Activated T-helper 1 cell treated with anti-CD3 and anti-CD28 coated beads, Interleukin-12 subunit alpha, Interleukin-12 subunit beta, Interleukin-2, Interleukin-4 antibody, amounts not matched to agents 30 ng/mL and 10 ng/mL and 1 ng/mL, durations not matched to agents 14 hours and 24 hours and 36 hours (primary cell): ENCODE measurements around the gene CROCC2. TPM values are rescaled to one million over a fixed set of nuclear protein-coding genes. Genes with fewer than 3 reads are reported as not detected.
"Not testable (repeated sequence)": the region's sequence is repeated elsewhere in the genome, so short reads cannot be mapped to it uniquely, and the experiment has no call there.

ENCODE experiments used
- DNase-seq: peaks from one replicate; pipeline ENCODE4 v3.0.0; 2021; ENCODE audit warnings: low spot score
- H3K27ac Mint-ChIP-seq: one replicate; pipeline ENCODE4 v1.8.0; 2021; ENCODE audit warnings: mild to moderate bottlenecking, mixed read lengths
- H3K27me3 Mint-ChIP-seq: one replicate; pipeline ENCODE4 v1.8.0; 2022; ENCODE audit warnings: mild to moderate bottlenecking, moderate library complexity, mixed read lengths; ENCODE audit not compliant: insufficient read depth
- H3K36me3 Mint-ChIP-seq: one replicate; pipeline ENCODE4 v1.8.0; 2021; ENCODE audit warnings: low read depth, mixed read lengths
- H3K4me1 Mint-ChIP-seq: one replicate; pipeline ENCODE4 v1.8.0; 2021; ENCODE audit warnings: low read depth, mixed read lengths
- H3K4me3 Mint-ChIP-seq: one replicate; pipeline ENCODE4 v1.8.0; 2021; ENCODE audit warnings: mild to moderate bottlenecking, moderate library complexity, mixed read lengths
- H3K9me3 Mint-ChIP-seq: one replicate; pipeline ENCODE4 v1.8.0; 2021; ENCODE audit warnings: mixed read lengths
- intact Hi-C: fragments of 100-400 bp; cut with micrococcal nuclease; formaldehyde crosslinking; loops from one replicate; pipeline ENCODE4 v1.15.1; 2024
- total RNA-seq: library from RNA; stranded (reverse); gene quantifications from 2 replicates; pipeline ENCODE4 v1.2.3, GENCODE V29; 2022

Gene CROCC2
- total RNA-seq, 1 donor from 2014 or later: not detected

GRCh38 chr2:240970104-240970503 lies 64.0 kb downstream of the CROCC2 start:
- Mint-ChIP-seq H3K27ac (no peak overlapping the region), H3K36me3 (no peaks in the 10 kb centered on the region), H3K27me3 (no peaks in the 10 kb centered on the region), H3K9me3 (no peaks in the 10 kb centered on the region), H3K4me1 (peaks cover 26% of the 10 kb centered on the region), H3K4me3 (no peak overlapping the region)
- DNase-seq: no peak
- intact Hi-C loops: no loop called here

DNA sequence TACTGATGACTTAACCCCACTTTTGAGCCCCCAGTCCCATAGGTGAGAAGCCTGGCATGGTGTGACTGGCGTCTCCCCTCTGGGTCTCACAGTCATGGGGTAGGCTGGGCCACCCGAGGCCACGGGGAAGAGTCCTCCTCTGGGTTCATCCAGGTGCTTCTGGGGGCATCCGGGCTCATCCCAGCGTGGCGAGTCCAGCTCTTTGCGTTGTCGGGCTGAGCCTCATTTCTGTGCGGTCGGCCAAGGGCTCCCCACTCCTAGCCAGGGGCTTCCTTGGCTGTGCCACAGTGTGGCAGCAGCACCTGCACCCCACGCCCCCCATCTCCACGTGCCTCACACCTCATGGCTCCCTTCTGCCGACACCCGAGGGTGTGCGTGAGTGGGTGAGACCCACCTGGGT lies 64.7 kb downstream of the CROCC2 start:
- DNase-seq: no peak
- H3K36me3 Mint-ChIP-seq: no peaks in the 10 kb centered on the region
- no peaks in the 10 kb centered on the region for H3K9me3 Mint-ChIP-seq
- no peak overlapping the region for H3K27ac Mint-ChIP-seq
- H3K4me1 Mint-ChIP-seq: peaks cover 30% of the 10 kb centered on the region
- H3K27me3 Mint-ChIP-seq: no peaks in the 10 kb centered on the region
- intact Hi-C loops: no loop called here
- H3K4me3 Mint-ChIP-seq: no peak overlapping the region

GRCh38 chr2:240972201-240972600 lies 66.1 kb downstream of the CROCC2 start:
- intact Hi-C loops: no loop called here
- H3K36me3 Mint-ChIP-seq: no peaks in the 10 kb centered on the region
- H3K4me3 Mint-ChIP-seq: no peak overlapping the region
- no peaks in the 10 kb centered on the region for H3K27me3 Mint-ChIP-seq
- no peaks in the 10 kb centered on the region for H3K9me3 Mint-ChIP-seq
- DNase-seq: no peak
- no peak overlapping the region for H3K27ac Mint-ChIP-seq
- H3K4me1 Mint-ChIP-seq: peaks cover 30% of the 10 kb centered on the region

- Mint-ChIP-seq H3K4me3 (no peak overlapping the region), H3K4me1 (peaks cover 30% of the 10 kb centered on the region)
- DNase-seq: no peak
Observed at GRCh38 chr2:240972636-240973521, 66.7 kb downstream of the CROCC2 start.

GRCh38 chr2:240974771-240975572 lies 68.8 kb downstream of the CROCC2 start:
- H3K9me3 Mint-ChIP-seq: no peaks in the 10 kb centered on the region
- H3K27me3 Mint-ChIP-seq: no peaks in the 10 kb centered on the region
- peak; percentile 45 for DNase-seq
- peak overlapping the region; percentile 72 for H3K27ac Mint-ChIP-seq
- H3K4me3 Mint-ChIP-seq: peak overlapping the region; percentile 23
- no peaks in the 10 kb centered on the region for H3K36me3 Mint-ChIP-seq
- intact Hi-C loops: no loop called here
- peaks cover 29% of the 10 kb centered on the region for H3K4me1 Mint-ChIP-seq

More at GRCh38 chr2:240972636-240973521, 66.7 kb downstream of the CROCC2 start:
- intact Hi-C loops: no loop called here
- H3K27ac Mint-ChIP-seq: no peak overlapping the region
- H3K27me3 Mint-ChIP-seq: no peaks in the 10 kb centered on the region
- no peaks in the 10 kb centered on the region for H3K36me3 Mint-ChIP-seq
- no peaks in the 10 kb centered on the region for H3K9me3 Mint-ChIP-seq

GRCh38 chr2:240975903-240976302 lies 69.8 kb downstream of the CROCC2 start:
- H3K27ac Mint-ChIP-seq, H3K27me3 Mint-ChIP-seq, DNase-seq, H3K9me3 Mint-ChIP-seq, H3K4me3 Mint-ChIP-seq, intact Hi-C loops, H3K36me3 Mint-ChIP-seq: not testable (repeated sequence)
- H3K4me1 Mint-ChIP-seq: peaks cover 25% of the 10 kb centered on the region

DNA sequence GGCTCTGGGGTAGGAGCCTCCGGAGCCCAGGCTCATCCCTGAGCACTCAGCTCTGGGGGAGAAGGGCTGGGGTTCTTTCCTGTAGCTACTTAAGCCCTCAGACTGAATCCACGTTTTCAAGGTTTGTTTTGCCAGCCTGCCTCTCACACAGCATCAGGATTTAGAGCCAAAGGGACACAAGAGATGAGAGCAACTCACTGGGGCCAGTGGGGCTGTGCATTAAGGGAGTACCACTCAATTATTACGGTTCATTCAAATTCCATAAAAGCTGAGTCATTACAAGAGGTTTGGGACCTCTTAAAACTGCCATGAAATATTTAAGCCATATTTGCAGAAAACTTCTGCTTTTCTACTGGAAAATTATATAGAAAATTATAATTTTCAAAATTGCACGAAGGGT lies 75.1 kb downstream of the CROCC2 start:
- H3K4me3 Mint-ChIP-seq: no peak overlapping the region
- no peaks in the 10 kb centered on the region for H3K4me1 Mint-ChIP-seq
- no peaks in the 10 kb centered on the region for H3K9me3 Mint-ChIP-seq
- intact Hi-C loops: no loop called here
- H3K27me3 Mint-ChIP-seq: peaks cover 7% of the 10 kb centered on the region
- H3K27ac Mint-ChIP-seq: no peak overlapping the region
- no peak for DNase-seq
- no peaks in the 10 kb centered on the region for H3K36me3 Mint-ChIP-seq

GRCh38 chr2:240981871-240982800 lies 76.0 kb downstream of the CROCC2 start:
- intact Hi-C loops: no loop called here
- H3K4me1 Mint-ChIP-seq: no peaks in the 10 kb centered on the region
- no peaks in the 10 kb centered on the region for H3K9me3 Mint-ChIP-seq
- H3K4me3 Mint-ChIP-seq: no peak overlapping the region
- H3K27ac Mint-ChIP-seq: no peak overlapping the region
- H3K36me3 Mint-ChIP-seq: no peaks in the 10 kb centered on the region
- H3K27me3 Mint-ChIP-seq: peaks cover 7% of the 10 kb centered on the region
- no peak for DNase-seq

DNA sequence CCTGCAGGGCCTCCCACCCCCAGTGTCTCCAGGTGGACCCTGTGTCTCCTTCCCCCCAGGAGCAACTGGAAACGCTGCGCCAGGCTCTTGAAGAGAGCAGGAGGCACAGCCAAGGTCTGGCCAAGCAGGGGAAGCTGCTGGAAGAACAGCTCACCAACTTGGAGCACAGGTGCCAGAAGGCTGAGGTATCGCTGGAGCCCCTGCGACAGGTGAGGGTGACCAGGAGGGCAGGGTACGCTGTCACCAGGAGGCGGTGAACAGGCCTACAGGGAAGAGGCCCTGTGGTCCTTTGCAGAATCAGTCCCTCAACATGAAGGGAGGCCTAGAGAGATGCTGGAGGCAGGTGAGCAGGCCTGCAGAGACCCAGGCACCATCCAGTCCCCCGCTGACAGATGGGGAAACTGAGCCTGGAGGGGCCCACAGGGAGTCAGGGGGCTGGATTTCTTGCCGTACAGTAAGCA lies 76.7 kb downstream of the CROCC2 start:
- Mint-ChIP-seq H3K4me3 (no peak overlapping the region), H3K27me3 (peaks cover 7% of the 10 kb centered on the region), H3K9me3 (no peaks in the 10 kb centered on the region), H3K4me1 (no peaks in the 10 kb centered on the region), H3K27ac (no peak overlapping the region), H3K36me3 (no peaks in the 10 kb centered on the region)
- intact Hi-C loops: no loop called here
- DNase-seq: no peak

GRCh38 chr2:240983361-240983995 lies 77.3 kb downstream of the CROCC2 start:
- Mint-ChIP-seq H3K36me3 (no peaks in the 10 kb centered on the region), H3K4me1 (no peaks in the 10 kb centered on the region), H3K27me3 (peaks cover 7% of the 10 kb centered on the region), H3K9me3 (no peaks in the 10 kb centered on the region), H3K4me3 (no peak overlapping the region), H3K27ac (no peak overlapping the region)
- intact Hi-C loops: no loop called here
- peak; percentile 37 for DNase-seq

GRCh38 chr2:240983996-240984498 lies 77.9 kb downstream of the CROCC2 start:
- H3K9me3 Mint-ChIP-seq: no peaks in the 10 kb centered on the region
- H3K36me3 Mint-ChIP-seq: no peaks in the 10 kb centered on the region
- peaks cover 7% of the 10 kb centered on the region for H3K27me3 Mint-ChIP-seq
- intact Hi-C loops: no loop called here
- no peaks in the 10 kb centered on the region for H3K4me1 Mint-ChIP-seq
- no peak for DNase-seq
- H3K27ac Mint-ChIP-seq: no peak overlapping the region
- H3K4me3 Mint-ChIP-seq: no peak overlapping the region
